GM08714 (cell line): ENCODE data around the gene TMEM174.
"Not testable (repeated sequence)": the region's sequence is repeated elsewhere in the genome, so short reads cannot be mapped to it uniquely, and the experiment has no call there.

ENCODE experiments used
- H3K4me3 ChIP-seq: fragments of 200-500 bp; sonication (Bioruptor generic); 2 replicates; pipeline ENCODE4 v1.5.1; 2014; ENCODE audit warnings: mild to moderate bottlenecking, low read length, inconsistent platforms
- ZNF274 ChIP-seq: IDR thresholded peaks from 2 replicates; pipeline ENCODE4 v1.6.1; 2012; ENCODE audit warnings: mild to moderate bottlenecking, low read depth, low read length

Gene TMEM174

DNA sequence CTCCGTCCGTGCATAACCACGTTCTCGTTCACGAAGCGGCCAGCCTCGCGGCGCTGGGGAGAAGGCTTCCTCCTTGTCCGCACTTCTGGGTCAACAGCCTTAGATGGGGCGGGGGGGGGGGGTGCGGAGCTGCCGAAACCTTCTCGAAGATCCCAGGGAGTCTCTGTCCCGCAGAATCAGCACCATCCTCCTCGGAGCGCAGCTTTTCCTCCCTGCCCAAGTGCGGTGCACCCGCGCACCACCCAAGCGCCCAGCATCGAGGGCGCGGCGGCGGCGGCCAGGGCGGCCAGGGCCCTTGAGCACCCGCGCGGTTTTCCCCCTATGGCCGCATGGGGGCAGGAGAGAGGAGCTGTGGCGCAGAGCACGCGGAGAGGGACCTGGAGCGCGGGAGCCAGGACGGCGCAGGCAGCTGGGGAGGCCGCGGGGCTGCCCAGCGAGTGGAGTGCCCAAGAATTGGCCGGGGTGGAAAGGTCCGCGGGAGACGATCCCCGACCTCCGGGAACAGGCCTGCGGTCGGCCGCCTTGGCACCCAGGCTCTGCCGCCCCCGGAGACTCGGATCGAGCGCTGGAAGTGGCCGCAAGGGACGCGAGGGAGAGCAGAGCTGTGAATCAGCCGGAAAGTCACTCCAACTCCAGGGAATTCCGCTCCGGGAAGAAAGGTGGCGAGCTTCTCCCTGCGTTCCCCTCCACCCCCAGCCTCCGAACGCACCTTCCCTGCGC, 43.1 kb downstream of the TMEM174 start:
- TF ChIP-seq ZNF274 = no peak
- H3K4me3 ChIP-seq = no peak overlapping the region

DNA sequence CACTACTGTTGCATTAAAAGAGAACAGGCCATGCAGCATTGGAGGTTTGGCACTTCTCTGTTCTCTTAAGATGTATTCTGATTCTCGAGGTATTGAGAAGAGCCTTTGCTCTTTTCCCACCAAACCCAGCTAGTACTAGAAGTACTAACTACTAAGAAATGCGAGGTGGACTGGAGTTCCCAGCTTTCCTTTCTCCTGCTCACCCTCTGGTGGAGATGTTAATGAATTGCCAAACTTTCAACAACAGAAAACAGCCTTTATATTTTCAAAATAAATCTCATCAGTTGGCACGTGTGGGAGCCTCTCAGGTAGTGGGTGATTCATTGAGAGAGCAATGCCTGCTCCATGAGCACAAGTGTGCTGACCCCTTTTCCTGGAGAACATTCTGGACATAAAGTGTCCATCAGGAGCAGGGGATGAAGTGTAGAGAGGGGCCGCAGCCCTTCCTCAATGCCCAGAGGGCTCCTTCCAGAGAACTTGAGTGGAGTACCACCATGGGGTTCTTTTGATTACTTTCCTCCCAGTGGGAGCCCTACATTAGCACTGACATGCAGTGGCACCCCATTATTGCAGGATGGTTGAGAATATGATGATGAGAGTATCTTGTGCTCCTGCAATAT, 45.7 kb downstream of the TMEM174 start:
- no peak overlapping the region for H3K4me3 ChIP-seq
- TF ChIP-seq ZNF274 = no peak

DNA sequence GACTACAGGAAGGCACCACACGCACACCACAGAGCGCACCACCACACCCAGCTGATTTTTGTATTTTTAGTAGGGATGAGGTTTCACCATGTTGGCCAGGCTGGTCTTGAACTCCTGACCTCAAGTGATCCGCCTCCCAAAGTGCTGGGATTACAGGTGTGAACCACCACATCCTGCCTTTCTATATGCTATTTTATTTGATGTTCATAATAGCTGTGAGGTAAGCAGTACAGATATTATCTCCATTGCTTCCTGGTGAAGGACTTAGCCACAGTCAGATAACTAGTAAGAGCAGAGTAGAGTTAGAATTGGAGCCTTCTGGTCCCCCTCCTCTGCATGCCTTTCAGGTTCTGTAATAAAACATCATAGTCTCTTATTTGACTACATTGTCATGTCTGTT, 46.3 kb downstream of the TMEM174 start:
- H3K4me3 ChIP-seq = not testable (repeated sequence)

DNA sequence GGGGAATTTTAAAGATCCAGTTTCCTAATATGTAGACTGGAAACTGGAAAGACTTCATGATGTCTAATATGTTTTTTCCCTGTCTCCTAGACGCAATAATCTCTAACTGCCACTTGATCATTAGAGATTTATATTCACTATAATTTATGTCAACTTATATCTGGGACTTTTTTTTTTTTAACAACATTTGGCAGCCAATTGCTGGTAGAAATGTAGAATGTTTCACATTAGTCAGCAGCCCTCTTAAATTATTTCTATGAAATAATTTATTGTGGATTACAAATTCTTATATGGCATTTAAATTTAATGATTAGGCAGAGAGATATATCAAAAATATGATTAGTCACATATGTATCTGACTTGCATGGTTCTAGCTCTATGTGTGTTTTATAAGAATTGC, 48.2 kb downstream of the TMEM174 start:
- no peak overlapping the region for H3K4me3 ChIP-seq
- no peak for TF ChIP-seq ZNF274

DNA sequence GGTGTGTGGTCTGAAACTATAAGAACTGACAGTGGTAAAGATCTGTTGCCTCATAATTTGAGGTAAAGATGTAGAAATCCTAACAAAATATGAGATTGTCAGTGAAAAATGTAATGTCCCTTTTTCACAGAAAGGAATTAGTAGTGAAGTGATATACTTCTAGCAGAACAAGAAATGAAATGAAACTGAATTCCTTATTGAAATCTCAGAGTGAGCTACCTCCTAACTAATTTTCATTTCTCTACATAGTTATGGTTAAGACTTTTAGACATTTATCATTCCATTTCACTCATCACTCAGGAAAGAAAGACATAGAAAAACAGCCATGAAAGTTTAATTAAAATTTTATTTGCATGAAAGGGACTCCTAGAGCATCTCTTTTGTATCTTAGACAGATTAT, 48.7 kb downstream of the TMEM174 start:
- no peak overlapping the region for H3K4me3 ChIP-seq
- TF ChIP-seq ZNF274 = no peak

DNA sequence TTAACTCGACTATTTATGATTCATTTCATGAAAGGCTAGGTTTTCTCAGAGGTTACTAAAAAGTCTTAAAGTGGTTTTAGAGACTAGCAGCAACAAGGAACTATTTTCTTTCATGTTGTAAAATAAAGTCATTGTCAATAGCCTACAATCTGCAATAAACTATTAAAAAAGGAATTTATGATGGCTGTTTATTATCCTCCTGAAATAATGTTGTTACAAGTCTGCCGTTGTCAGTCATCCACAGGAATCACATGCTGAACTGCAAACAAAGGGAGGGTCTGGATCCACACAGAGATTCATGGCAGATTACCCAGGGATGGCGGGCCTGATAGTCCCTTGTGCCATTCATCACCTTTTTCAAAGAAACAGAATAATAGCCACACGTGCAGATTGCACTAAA, 49.2 kb downstream of the TMEM174 start:
- no peak overlapping the region for H3K4me3 ChIP-seq
- TF ChIP-seq ZNF274 = no peak
